Measurements from ENCODE around the gene DNM3.

Gene DNM3

GRCh38 chr1:172429331-172430127, 588.2 kb downstream of the DNM3 start:
- no peaks in the 10 kb centered on the region for H3K9me3 ChIP-seq (ENCODE audit: control insufficient read depth, insufficient read depth, low read depth, low read length)
- H3K4me3 ChIP-seq (ENCODE audit: low read depth, low read length), result no peak overlapping the region
- CTCF ChIA-PET, result interaction anchor here (0.6 to 1.3 kb wide), 17 partner anchors 9 to 620 kb away, joined by 3 to 6 read pairs (median 4); partner anchors contain the start of gene C1orf105
- H3K36me3 ChIP-seq (ENCODE audit: control insufficient read depth in 2 of 2, insufficient read depth in 1 of 2, low read length in 2 of 2), result no peaks in the 10 kb centered on the region
- H3K27ac ChIP-seq (ENCODE audit: extremely low read depth, low read depth, low read length), result no peak overlapping the region
- POLR2A ChIA-PET, result no interaction called here
- no peaks in the 10 kb centered on the region for H3K4me1 ChIP-seq (ENCODE audit: control insufficient read depth, insufficient read depth, low read length)
- TF ChIP-seq CTCF (tag by site-specific recombination; IDR thresholded peaks at IDR 0.05) (peak; percentile 85), ZNF600 (tag by site-specific recombination; IDR thresholded peaks at IDR 0.05) (no peak), ZNF692 (tag by site-specific recombination; IDR thresholded peaks at IDR 0.05) (no peak), ZSCAN4 (tag by site-specific recombination; IDR thresholded peaks at IDR 0.05) (peak; percentile 5; the same call in 1 of the 2 replicates), ZNF473 (tag by site-specific recombination; IDR thresholded peaks at IDR 0.05) (no peak), SALL2 (tag by site-specific recombination; IDR thresholded peaks at IDR 0.05; ENCODE audit: borderline replicate concordance) (no peak), GLI2 (tag by site-specific recombination; IDR thresholded peaks at IDR 0.05; ENCODE audit: borderline replicate concordance, low read depth) (no peak), YY1 (tag by site-specific recombination; IDR thresholded peaks at IDR 0.05) (no peak), ZSCAN30 (tag by site-specific recombination; IDR thresholded peaks at IDR 0.05) (peak; percentile 71; the same call in 1 of the 2 replicates), ZNF2 (tag by site-specific recombination; IDR thresholded peaks at IDR 0.05) (no peak), ZNF311 (tag by site-specific recombination; IDR thresholded peaks at IDR 0.05; ENCODE audit: borderline replicate concordance) (no peak), ZBTB20 (tag by site-specific recombination; IDR thresholded peaks at IDR 0.05) (no peak), ZNF704 (tag by site-specific recombination; IDR thresholded peaks at IDR 0.05) (no peak), ZNF654 (tag by site-specific recombination; IDR thresholded peaks at IDR 0.05; ENCODE audit: low read depth) (peak; percentile 80), ZBTB21 (tag by site-specific recombination; IDR thresholded peaks at IDR 0.05) (no peak), SCRT1 (tag by site-specific recombination; IDR thresholded peaks at IDR 0.05; ENCODE audit: borderline replicate concordance) (peak; percentile 94), SCRT2 (tag by site-specific recombination; IDR thresholded peaks at IDR 0.05) (peak; percentile 96), ZNF768 (tag by site-specific recombination; IDR thresholded peaks at IDR 0.05) (no peak), ZNF23 (tag by site-specific recombination; IDR thresholded peaks at IDR 0.05; ENCODE audit: borderline replicate concordance) (no peak), ZNF623 (tag by site-specific recombination; IDR thresholded peaks at IDR 0.05) (no peak), ZNF660 (tag by site-specific recombination; IDR thresholded peaks at IDR 0.05) (peak; percentile 61), KLF1 (tag by site-specific recombination; IDR thresholded peaks at IDR 0.05) (no peak), ZNF157 (tag by site-specific recombination; IDR thresholded peaks at IDR 0.05) (no peak)
- TF ChIP-seq, protein P1, sequence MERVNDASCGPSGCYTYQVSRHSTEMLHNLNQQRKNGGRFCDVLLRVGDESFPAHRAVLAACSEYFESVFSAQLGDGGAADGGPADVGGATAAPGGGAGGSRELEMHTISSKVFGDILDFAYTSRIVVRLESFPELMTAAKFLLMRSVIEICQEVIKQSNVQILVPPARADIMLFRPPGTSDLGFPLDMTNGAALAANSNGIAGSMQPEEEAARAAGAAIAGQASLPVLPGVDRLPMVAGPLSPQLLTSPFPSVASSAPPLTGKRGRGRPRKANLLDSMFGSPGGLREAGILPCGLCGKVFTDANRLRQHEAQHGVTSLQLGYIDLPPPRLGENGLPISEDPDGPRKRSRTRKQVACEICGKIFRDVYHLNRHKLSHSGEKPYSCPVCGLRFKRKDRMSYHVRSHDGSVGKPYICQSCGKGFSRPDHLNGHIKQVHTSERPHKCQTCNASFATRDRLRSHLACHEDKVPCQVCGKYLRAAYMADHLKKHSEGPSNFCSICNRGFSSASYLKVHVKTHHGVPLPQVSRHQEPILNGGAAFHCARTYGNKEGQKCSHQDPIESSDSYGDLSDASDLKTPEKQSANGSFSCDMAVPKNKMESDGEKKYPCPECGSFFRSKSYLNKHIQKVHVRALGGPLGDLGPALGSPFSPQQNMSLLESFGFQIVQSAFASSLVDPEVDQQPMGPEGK (tag by site-specific recombination; IDR thresholded peaks at IDR 0.05), result no peak
- TF ChIP-seq, protein P2, sequence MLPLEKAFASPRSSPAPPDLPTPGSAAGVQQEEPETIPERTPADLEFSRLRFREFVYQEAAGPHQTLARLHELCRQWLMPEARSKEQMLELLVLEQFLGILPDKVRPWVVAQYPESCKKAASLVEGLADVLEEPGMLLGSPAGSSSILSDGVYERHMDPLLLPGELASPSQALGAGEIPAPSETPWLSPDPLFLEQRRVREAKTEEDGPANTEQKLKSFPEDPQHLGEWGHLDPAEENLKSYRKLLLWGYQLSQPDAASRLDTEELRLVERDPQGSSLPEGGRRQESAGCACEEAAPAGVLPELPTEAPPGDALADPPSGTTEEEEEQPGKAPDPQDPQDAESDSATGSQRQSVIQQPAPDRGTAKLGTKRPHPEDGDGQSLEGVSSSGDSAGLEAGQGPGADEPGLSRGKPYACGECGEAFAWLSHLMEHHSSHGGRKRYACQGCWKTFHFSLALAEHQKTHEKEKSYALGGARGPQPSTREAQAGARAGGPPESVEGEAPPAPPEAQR (tag by site-specific recombination; IDR thresholded peaks at IDR 0.05), result no peak
- TF ChIP-seq, protein P3, sequence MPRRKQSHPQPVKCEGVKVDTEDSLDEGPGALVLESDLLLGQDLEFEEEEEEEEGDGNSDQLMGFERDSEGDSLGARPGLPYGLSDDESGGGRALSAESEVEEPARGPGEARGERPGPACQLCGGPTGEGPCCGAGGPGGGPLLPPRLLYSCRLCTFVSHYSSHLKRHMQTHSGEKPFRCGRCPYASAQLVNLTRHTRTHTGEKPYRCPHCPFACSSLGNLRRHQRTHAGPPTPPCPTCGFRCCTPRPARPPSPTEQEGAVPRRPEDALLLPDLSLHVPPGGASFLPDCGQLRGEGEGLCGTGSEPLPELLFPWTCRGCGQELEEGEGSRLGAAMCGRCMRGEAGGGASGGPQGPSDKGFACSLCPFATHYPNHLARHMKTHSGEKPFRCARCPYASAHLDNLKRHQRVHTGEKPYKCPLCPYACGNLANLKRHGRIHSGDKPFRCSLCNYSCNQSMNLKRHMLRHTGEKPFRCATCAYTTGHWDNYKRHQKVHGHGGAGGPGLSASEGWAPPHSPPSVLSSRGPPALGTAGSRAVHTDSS (tag by site-specific recombination; IDR thresholded peaks at IDR 0.05), result no peak
